GM18520 (cell line): ENCODE data around the gene PCDHGA9.
A peak's percentile ranks its signal among the peaks of the same experiment; 100 is the strongest.
"Not testable (repeated sequence)": the region's sequence is repeated elsewhere in the genome, so short reads cannot be mapped to it uniquely, and the experiment has no call there.

Experiments
- ATAC-seq: cut with Tn5 transposase; IDR thresholded peaks from one replicate; pipeline ENCODE4 v1.9.1; 2021; ENCODE audit not compliant: unreplicated experiment

PCDHGA9 gene

GRCh38 chr5:141383345-141383744, 19.2 kb upstream of the PCDHGA9 start:
- no peak for ATAC-seq

GRCh38 chr5:141384471-141385267, 17.9 kb upstream of the PCDHGA9 start:
- no peak for ATAC-seq

- not testable (repeated sequence) for ATAC-seq
These were observed 14.8 kb upstream of the PCDHGA9 start, which contains the start of gene PCDHGB4 for GRCh38 chr5:141387557-141388311. PCDHGB4 (plus strand) TSS chr5:141387698; CDS start chr5:141387885, 187 bp downstream.

GRCh38 chr5:141388661-141389060, 13.9 kb upstream of the PCDHGA9 start:
- ATAC-seq, result no peak

- no peak for ATAC-seq
These were observed 13.2 kb upstream of the PCDHGA9 start for GRCh38 chr5:141389153-141390042.

- ATAC-seq, result no peak
These were observed 10.0 kb upstream of the PCDHGA9 start, which contains the start of gene PCDHGA8 for GRCh38 chr5:141392429-141393198. PCDHGA8 (plus strand) TSS chr5:141392633; CDS start chr5:141392814, 181 bp downstream.

- no peak for ATAC-seq
These were observed 9.3 kb upstream of the PCDHGA9 start for GRCh38 chr5:141393267-141393666.

GRCh38 chr5:141394401-141395187, 8.0 kb upstream of the PCDHGA9 start:
- ATAC-seq, result not testable (repeated sequence)

- ATAC-seq, result not testable (repeated sequence)
These were observed 4.6 kb upstream of the PCDHGA9 start, which contains the start of gene PCDHGB5 for GRCh38 chr5:141397756-141398551. PCDHGB5 (plus strand) TSS chr5:141397947; CDS start chr5:141398128, 181 bp downstream.

GRCh38 chr5:141398608-141399007, 4.0 kb upstream of the PCDHGA9 start:
- no peak for ATAC-seq

- ATAC-seq, result no peak
These were observed 2.9 kb upstream of the PCDHGA9 start for GRCh38 chr5:141399555-141400258.

GRCh38 chr5:141403387-141403786, 809 bp downstream of the PCDHGA9 start:
- ATAC-seq, result no peak

- ATAC-seq, result not testable (repeated sequence)
These were observed 5.4 kb downstream of the PCDHGA9 start, which contains the start of gene PCDHGB6 for GRCh38 chr5:141407790-141408505. PCDHGB6 (plus strand) TSS chr5:141408021; CDS start chr5:141408203, 182 bp downstream.

- ATAC-seq, result no peak
These were observed 7.2 kb downstream of the PCDHGA9 start for GRCh38 chr5:141409598-141410306.

GRCh38 chr5:141411575-141411974, 9.0 kb downstream of the PCDHGA9 start:
- ATAC-seq, result no peak

GRCh38 chr5:141412854-141413539, 10.4 kb downstream of the PCDHGA9 start, which contains the start of gene PCDHGA10:
PCDHGA10 (plus strand) TSS chr5:141412987; CDS start chr5:141413176, 189 bp downstream.
- ATAC-seq, result peak; percentile 54
